Mucosa of descending colon (tissue), 3 donors: ENCODE measurements around the gene PLSCR3. TPM values are rescaled to one million over a fixed set of nuclear protein-coding genes. Genes with fewer than 3 reads are reported as not detected.

Experiments used
- ATAC-seq: fragments of 200-7000 bp; cut with Tn5 transposase; one replicate; pipeline ENCODE4 v1.9.1; 2020; ENCODE audit warnings: mild to moderate bottlenecking, moderate library complexity
- DNase-seq, 3 donors: peaks; one replicate each; pipeline ENCODE4 v3.0.0-alpha.2; 2020
- H3K36me3 ChIP-seq: fragments of 200-600 bp; one replicate; pipeline ENCODE4 v1.8.0; 2021; ENCODE audit warnings: low read depth, mild to moderate bottlenecking
- H3K4me1 ChIP-seq: fragments of 200-600 bp; one replicate; pipeline ENCODE4 v1.8.0; 2021; ENCODE audit warnings: low read depth, mild to moderate bottlenecking
- H3K4me3 ChIP-seq: fragments of 200-600 bp; one replicate; pipeline ENCODE4 v1.8.0; 2021; ENCODE audit warnings: mild to moderate bottlenecking
- H3K9me3 ChIP-seq: fragments of 200-600 bp; one replicate; pipeline ENCODE4 v1.8.0; 2021; ENCODE audit warnings: mild to moderate bottlenecking
- CTCF ChIP-seq: fragments of 200-600 bp; IDR thresholded peaks from one replicate; pipeline ENCODE4 v1.8.0; 2022; ENCODE audit warnings: antibody characterized with exemption, mild to moderate bottlenecking
- intact Hi-C, 2 donors: fragments of 100-400 bp; cut with DNase I in 1 of 2; cut with micrococcal nuclease in 1 of 2; formaldehyde crosslinking; loops; one replicate each; pipeline versions ENCODE4 v1.11.0 to v1.11.1; 2022; cut with DNase I, micrococcal nuclease
- long read RNA-seq, 2 donors: library from polyadenylated mRNA; unstranded; transcript quantifications; one replicate each; pipeline ENCODE4 v2.0.0, GENCODE V29; 2019 to 2021
- total RNA-seq, 3 donors: library from RNA; stranded (reverse); fragmentation: NEBNext Ultra II Directional in 2 of 3; extraction: Animal tissue kit (Norgen Biotek cat#: 25700) in 2 of 3; gene quantifications; one replicate each; pipeline versions ENCODE4 v1.2.1 to v1.2.4, GENCODE V29; 2021 to 2023
- donor health status: DM: no; HTN: no; CAD: no; lungs with moderate emphysema.
- donor health status: DM: no; HTN: no; CAD: no.
- donor health status: DM: no; HTN: yes; CAD: no.

PLSCR3 gene
- 10 to 100 TPM in 2 of 3 donors, 1 to 10 TPM in 1; 5.5 to 21.6 (median 16.4) TPM for total RNA-seq
- long read RNA-seq, donor 1, transcript PLSCR3-209 (8 exons, 2,032 nt), result minor isoform, 7 of 33 reads
- long read RNA-seq, donor 1, transcript PLSCR3-202 (8 exons, 2,067 nt), result major isoform, 12 of 33 reads
- long read RNA-seq, donor 1, partial matches to known transcripts, result 2 of 33 reads
- long read RNA-seq, donor 1, other reads (novel, unspliced or antisense), result 5 of 33 reads
- long read RNA-seq, donor 2, partial matches to known transcripts, result 0 of 2 reads
- long read RNA-seq, donor 2, other reads (novel, unspliced or antisense), result 0 of 2 reads

- peaks cover 8% of the 10 kb centered on the region for H3K4me1 ChIP-seq
- no peaks in the 10 kb centered on the region for H3K9me3 ChIP-seq
- H3K4me3 ChIP-seq, result peak within 1 kb of the TSS; percentile 29
- no peak for TF ChIP-seq CTCF
- ATAC-seq (peak; percentile 96), DNase-seq (peak; percentile 90 to 93 (median 93))
- H3K36me3 ChIP-seq, result no peaks in the 10 kb centered on the region
- intact Hi-C loops, result no loop called here
Observed at GRCh38 chr17:7394452-7395191, at the start of gene PLSCR3. Gene PLSCR3 (minus strand): TSS chr17:7394525. CDS start chr17:7394110, 415 bp downstream.

- Histone ChIP-seq H3K4me3 (no peak overlapping the region), H3K4me1 (peaks cover 20% of the 10 kb centered on the region), H3K9me3 (no peaks in the 10 kb centered on the region), H3K36me3 (no peaks in the 10 kb centered on the region)
- no peak for TF ChIP-seq CTCF
- no peak for DNase-seq
- ATAC-seq, result no peak
- intact Hi-C loops, result no loop called here
Observed at GRCh38 chr17:7443499-7444485, 49.5 kb upstream of the PLSCR3 start.

- Histone ChIP-seq H3K4me1 (peaks cover 30% of the 10 kb centered on the region), H3K9me3 (no peaks in the 10 kb centered on the region), H3K4me3 (no peak overlapping the region), H3K36me3 (no peaks in the 10 kb centered on the region)
- no peak for ATAC-seq
- no peak for TF ChIP-seq CTCF
- DNase-seq, result no peak
- intact Hi-C loops, result no loop called here
Observed at GRCh38 chr17:7442142-7442541, 47.8 kb upstream of the PLSCR3 start.

GRCh38 chr17:7441266-7441665 lies 46.9 kb upstream of the PLSCR3 start:
- no peak for DNase-seq
- Histone ChIP-seq H3K9me3 (no peaks in the 10 kb centered on the region), H3K4me3 (no peak overlapping the region), H3K4me1 (peaks cover 31% of the 10 kb centered on the region), H3K36me3 (no peaks in the 10 kb centered on the region)
- ATAC-seq, result no peak
- no peak for TF ChIP-seq CTCF
- intact Hi-C loops, result no loop called here

GRCh38 chr17:7440834-7441195 lies 46.5 kb upstream of the PLSCR3 start:
- DNase-seq (no peak), ATAC-seq (no peak)
- H3K36me3 ChIP-seq, result no peaks in the 10 kb centered on the region
- intact Hi-C loops, result no loop called here
- no peak for TF ChIP-seq CTCF
- H3K9me3 ChIP-seq, result no peaks in the 10 kb centered on the region
- no peak overlapping the region for H3K4me3 ChIP-seq
- peaks cover 31% of the 10 kb centered on the region for H3K4me1 ChIP-seq
